SKM-1 treated with dmso at 0.1 percent for 144 hours (cell line): ENCODE measurements around the gene AHSG.

ENCODE experiments used
- DNase-seq: peaks from one replicate; lab custom pipeline; 2025; ENCODE audit not compliant: unreplicated experiment; lab: John Stamatoyannopoulos, UW

AHSG gene

GRCh38 chr3:186639778-186640472, 27.1 kb downstream of the AHSG start, which contains the start of gene FETUB:
Gene FETUB (plus strand): TSS chr3:186640399. CDS start chr3:186640461, 62 bp downstream.
- no peak for DNase-seq

- DNase-seq, result no peak
These were observed 27.6 kb downstream of the AHSG start for GRCh38 chr3:186640473-186640818.

DNA sequence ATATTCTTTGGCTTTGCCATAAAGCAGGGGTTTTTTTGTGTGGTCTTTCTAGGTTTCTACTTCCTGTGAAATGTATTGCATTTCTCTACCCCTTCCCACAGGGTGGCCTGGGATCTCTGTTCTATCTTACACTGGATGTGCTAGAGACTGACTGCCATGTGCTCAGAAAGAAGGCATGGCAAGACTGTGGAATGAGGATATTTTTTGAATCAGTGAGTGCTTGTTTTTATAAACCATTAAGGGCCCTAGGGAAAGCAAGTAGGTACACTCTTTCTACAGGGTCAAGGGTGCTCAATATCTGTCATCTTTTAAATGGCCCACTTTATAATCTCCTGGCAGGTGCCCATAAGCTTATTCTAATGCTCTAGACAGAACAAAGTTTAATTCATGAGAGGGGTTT, 28.1 kb downstream of the AHSG start:
- no peak for DNase-seq

DNA sequence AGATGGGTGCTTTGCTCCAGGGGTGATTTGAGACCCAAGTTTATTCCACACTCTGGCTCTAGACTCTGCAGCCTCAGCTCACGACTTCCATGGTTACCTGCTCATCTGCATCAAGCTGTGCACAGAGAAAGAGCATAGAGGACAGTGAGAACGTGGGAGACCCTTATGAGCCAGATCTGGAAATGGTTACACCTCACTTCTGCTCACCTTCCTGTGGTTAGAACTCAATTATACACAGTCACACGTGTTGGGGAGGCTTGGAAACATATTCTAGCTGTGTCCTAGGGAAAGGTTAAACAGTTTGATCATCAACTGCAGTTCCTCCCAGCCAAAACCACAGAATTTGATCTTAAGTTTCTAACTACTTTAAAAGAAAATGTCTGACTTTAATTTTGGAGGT, 29.2 kb downstream of the AHSG start:
- no peak for DNase-seq

DNA sequence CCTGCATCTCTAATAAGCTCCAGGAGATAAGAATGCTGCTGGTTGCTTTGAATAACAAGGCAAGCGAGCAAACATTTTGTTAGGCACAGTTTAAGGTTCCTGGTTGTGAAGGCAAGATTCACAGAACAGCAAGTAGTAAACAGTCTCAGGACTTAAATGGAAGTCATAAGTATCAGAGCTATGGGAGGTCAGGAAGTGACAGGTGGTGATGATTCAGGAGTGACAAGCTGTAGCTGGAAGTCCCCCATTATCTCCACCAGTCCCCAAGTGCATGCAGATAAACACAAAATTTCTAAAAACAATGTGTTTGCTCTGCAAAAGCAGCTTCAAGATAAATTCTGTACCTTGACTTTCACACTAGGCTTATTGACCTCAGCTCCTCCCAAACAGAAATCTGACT, 30.6 kb downstream of the AHSG start:
- DNase-seq, result no peak

- DNase-seq, result no peak
These were observed 31.8 kb downstream of the AHSG start for GRCh38 chr3:186644683-186645082.

GRCh38 chr3:186646106-186646505, 33.2 kb downstream of the AHSG start:
- DNase-seq, result no peak

DNA sequence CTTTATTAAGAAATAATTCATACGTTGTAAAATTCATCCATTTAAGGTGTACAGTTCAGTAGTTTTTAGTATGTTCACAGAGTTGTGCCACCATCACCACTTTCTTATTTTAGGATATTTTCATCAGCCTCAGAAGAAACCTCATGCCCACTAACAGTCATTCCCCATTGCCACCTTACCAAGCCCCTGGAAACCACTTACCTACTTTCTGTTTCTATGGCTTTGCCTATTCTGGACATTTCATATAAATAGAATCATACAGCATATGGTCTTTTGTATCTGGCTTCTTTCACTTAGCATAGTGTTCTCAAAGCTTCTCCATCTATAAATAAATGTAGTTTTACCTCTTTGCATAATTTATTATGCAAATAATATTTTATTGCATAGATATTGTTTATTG, 34.0 kb downstream of the AHSG start:
- DNase-seq, result no peak

GRCh38 chr3:186648851-186649250, 36.0 kb downstream of the AHSG start:
- DNase-seq, result no peak

GRCh38 chr3:186651678-186652215, 38.9 kb downstream of the AHSG start:
- DNase-seq, result no peak

DNA sequence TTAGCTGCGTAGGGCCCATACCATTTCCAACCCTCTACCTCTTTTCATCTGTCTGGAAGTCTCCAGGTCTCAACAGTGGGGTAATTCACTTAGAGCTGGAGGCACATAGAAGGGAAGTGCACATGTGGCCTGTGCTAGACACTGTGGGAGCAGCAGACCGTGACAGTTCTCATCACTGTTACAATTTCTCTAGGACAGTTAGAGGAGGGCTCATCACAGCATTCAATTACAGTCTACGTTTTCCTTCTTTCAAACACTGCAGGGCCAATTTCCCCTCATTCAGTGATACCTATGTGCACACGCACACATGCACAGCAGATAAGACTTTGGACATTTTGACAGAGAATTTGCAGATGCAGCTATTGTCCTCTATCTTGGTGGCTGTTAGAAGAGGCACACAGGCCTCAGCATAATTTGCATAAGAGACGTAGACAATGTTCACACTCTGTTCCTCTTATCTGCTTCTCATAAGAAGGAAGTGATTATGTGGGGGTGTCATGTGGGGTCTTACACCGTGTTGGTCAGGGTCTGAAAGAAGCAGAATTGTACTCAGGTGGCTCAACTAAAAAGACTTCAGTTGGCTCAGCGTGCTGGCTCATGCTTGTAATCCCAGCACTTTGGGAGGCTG, 40.3 kb downstream of the AHSG start:
- DNase-seq, result no peak

DNA sequence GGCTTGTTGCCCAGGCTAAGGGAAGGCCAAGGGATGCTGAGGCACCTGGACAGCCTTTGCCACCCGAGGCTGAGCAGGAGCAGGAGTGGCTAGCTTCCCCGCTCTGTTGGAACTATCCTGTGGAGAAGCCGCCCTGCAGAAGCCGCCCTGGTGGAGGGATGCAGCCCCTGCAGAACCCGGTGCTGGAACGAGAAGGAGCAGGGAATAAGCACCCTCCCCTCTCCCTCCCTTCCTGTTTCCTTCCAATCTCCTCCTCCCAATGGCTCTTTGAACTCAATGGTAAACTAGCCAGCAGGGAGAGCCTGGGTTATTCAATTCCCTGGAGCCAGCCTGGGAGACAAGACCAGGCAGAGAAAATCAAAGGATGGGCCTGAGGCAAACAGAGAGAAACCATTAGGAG, 41.1 kb downstream of the AHSG start:
- DNase-seq, result no peak

- no peak for DNase-seq
These were observed 50.7 kb downstream of the AHSG start for GRCh38 chr3:186663361-186664118.

GRCh38 chr3:186664119-186664495, 51.2 kb downstream of the AHSG start:
- no peak for DNase-seq

DNA sequence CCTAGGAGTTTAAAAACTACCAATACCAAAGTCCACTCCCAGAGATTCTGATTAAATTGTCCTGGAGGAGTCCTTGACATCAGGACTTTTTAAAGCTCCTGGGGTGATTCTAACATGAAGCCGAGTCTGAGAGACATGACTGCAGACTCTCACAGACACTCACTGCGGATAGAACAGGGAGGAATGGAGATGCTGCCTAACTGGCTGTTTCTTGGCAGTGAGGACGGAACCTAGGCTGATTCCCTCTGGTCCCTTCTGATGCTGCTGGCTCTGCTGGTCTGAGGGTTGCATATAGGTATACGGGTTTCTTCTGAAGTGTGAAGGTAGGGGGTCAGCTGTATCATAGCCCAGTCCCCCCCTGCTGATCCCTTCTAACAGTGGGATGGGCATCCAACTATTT, 51.6 kb downstream of the AHSG start:
- no peak for DNase-seq

GRCh38 chr3:186665625-186666188, 52.8 kb downstream of the AHSG start, which contains the start of gene HRG:
Gene HRG (plus strand): TSS chr3:186666014. CDS start chr3:186666032, 18 bp downstream.
- DNase-seq, result no peak

DNA sequence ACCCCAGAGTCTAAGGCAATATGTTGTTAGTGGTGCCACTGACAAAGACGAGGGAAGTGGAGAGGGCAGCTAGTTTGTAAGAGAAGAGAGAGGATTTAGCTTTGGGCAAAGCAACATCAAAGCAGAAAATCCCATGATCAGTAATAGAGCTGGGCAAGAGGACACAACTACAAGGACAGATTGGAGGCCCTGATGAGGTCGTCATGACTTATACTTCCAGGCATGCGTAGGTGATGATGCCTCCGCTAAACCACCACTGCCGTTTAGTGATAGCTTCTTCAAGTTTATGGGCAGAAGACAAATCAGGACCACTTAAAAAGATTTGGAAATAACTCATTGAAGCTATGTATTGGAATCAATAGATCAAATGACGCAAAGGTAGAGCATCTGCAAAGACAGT, 55.6 kb downstream of the AHSG start:
- DNase-seq, result no peak

- DNase-seq, result no peak
These were observed 56.7 kb downstream of the AHSG start for GRCh38 chr3:186669378-186670084.

DNA sequence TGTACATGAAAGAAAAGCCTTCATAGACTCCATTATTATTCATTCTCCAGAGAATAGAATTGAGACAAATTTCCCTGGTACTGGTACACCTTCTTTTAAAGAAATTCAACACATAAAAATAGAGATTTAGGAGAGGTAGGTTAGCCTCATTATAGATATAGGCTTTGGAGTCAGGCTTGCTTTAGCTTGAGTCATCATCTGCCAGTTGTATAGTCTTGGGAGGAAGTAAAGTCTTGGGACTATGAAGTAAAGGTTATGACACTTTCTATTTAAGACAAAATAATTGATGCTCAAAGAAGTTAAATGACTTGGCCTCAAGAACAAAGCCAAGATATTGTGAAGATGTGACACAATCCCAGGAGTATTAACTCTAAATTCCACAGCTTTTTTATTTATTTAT, 57.3 kb downstream of the AHSG start:
- no peak for DNase-seq
